22Rv1 (cell line): ENCODE measurements around the gene NASP.

ENCODE experiments used
- ZFX ChIP-seq: fragments of 450-650 bp; IDR thresholded peaks from 2 replicates; pipeline ENCODE4 v1.6.1; 2017; ENCODE audit warnings: antibody characterized with exemption, borderline replicate concordance
- TF ChIP-seq, protein P1 (sequence below): fragments of 450-650 bp; IDR thresholded peaks from 2 replicates; pipeline ENCODE4 v1.5.1; 2017; ENCODE audit warnings: mild to moderate bottlenecking

DNA sequence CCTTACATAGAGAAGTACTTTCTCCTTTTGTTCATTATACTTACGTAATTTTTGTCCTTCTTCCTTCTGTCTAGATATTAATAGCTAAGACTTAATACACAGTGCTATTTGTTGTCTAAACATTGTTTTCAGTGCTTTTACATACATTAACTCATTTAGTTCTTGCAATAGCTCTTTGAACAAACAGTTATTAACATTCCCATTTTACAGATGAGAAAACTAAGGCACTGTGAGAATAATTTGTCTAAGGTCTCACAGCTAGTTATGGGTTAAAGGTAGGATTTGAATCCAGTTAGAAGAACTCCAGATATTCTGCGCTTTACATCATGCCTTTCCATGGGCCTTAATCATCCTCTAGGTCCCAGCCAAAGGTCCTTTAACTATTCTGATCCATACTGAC, 20.4 kb downstream of the NASP start:
- TF ChIP-seq, protein P1, sequence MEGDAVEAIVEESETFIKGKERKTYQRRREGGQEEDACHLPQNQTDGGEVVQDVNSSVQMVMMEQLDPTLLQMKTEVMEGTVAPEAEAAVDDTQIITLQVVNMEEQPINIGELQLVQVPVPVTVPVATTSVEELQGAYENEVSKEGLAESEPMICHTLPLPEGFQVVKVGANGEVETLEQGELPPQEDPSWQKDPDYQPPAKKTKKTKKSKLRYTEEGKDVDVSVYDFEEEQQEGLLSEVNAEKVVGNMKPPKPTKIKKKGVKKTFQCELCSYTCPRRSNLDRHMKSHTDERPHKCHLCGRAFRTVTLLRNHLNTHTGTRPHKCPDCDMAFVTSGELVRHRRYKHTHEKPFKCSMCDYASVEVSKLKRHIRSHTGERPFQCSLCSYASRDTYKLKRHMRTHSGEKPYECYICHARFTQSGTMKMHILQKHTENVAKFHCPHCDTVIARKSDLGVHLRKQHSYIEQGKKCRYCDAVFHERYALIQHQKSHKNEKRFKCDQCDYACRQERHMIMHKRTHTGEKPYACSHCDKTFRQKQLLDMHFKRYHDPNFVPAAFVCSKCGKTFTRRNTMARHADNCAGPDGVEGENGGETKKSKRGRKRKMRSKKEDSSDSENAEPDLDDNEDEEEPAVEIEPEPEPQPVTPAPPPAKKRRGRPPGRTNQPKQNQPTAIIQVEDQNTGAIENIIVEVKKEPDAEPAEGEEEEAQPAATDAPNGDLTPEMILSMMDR, result no peak
- TF ChIP-seq ZFX, result no peak
